ENCODE results near the gene TPRG1L. TPM values are rescaled to one million over a fixed set of nuclear protein-coding genes. Genes with fewer than 3 reads are reported as not detected.

TPRG1L gene
- total RNA-seq, 4 donors from 2014 or later: 33.9 to 45.1 (median 40.0) TPM

DNA sequence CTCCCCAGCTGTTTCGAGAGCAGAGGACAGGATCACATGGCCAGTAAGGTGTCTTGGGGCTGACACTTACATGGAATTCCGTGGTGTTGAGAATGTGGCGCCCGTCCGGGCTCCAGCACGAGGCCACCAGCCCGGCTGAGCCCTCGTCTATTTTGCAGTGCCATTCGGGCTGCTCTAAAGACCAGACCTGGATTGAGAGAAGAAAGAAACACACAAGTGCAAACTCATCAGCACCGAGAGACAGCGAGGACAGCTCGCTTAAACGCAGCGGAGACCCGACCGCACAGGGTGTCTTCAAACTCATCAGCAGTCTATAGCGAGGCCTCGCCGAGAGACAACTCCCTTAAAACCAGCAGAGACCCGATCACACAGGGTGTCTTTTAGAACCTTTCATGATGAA lies 21.8 kb downstream of the TPRG1L start:
- Histone ChIP-seq H3K27ac (no peak overlapping the region), H3K27me3 (peaks cover 11% of the 10 kb centered on the region), H3K36me3 (peaks cover 7% of the 10 kb centered on the region in 2 donors), H3K9me3 (no peaks in the 10 kb centered on the region), H3K4me1 (peaks cover 22 to 25% of the 10 kb centered on the region in 2 donors), H3K4me3 (replicated peaks in 1 of 3) (no peak overlapping the region)
- intact Hi-C loops (cut with DNase I): loop anchor here (10.0 kb wide), 1 partner anchor 148 kb away; the partner anchor contains the start of gene LRRC47
- WGBS, 2 donors: 93 to 95% methylated on average over 20 of the region's 20 CpGs
- DNase-seq: no peak
- no peak for TF ChIP-seq POLR2A (IDR thresholded peaks at IDR 0.05)
- TF ChIP-seq, protein P1, sequence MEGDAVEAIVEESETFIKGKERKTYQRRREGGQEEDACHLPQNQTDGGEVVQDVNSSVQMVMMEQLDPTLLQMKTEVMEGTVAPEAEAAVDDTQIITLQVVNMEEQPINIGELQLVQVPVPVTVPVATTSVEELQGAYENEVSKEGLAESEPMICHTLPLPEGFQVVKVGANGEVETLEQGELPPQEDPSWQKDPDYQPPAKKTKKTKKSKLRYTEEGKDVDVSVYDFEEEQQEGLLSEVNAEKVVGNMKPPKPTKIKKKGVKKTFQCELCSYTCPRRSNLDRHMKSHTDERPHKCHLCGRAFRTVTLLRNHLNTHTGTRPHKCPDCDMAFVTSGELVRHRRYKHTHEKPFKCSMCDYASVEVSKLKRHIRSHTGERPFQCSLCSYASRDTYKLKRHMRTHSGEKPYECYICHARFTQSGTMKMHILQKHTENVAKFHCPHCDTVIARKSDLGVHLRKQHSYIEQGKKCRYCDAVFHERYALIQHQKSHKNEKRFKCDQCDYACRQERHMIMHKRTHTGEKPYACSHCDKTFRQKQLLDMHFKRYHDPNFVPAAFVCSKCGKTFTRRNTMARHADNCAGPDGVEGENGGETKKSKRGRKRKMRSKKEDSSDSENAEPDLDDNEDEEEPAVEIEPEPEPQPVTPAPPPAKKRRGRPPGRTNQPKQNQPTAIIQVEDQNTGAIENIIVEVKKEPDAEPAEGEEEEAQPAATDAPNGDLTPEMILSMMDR (IDR thresholded peaks at IDR 0.05): no peak

DNA sequence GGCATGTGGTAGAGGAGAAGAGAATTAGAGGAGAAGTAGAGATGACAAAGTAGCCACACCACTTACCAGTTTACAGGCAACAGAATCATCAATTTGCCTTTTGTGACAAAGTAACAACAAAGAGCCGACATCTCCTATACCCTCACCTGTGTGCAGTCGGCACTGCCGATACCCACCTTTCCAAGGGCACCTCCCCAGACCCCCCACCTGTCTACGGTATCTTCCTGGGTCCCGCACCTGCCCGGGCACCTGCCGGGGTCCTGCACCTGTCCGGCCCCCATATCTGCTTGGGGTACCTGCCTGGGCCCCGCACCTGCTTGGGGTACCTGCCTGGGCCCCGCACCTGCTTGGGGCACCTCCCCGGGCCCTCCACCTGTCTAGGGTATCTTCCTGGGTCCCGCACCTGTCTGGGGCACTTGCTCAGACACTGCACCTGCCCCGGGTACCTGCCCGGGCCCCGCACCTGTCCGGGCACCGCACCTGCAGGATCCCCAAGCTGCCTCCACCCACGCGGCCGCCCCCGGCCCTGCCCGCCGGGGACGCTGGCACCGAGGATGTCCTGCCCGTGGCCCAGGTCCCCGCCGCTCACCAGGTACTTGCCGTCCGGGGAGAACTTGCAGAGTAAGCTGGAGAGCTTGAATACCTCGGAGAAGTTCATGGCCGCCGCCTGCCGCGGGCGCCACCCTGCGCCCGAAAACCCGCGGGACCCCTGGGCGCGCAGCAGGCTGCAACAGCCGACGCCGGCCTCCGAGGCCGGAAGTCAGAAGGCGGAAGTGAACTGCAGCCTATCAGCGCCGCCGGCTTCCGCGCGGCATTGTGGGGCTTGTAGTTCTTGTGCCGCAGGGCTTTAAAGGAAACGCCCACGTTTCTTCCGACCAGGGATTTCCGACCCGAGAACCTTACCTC lies 24.8 kb downstream of the TPRG1L start, which contains the start of gene WRAP73:
TSS of gene WRAP73 (minus strand) at position 762 of the 906 bp plus-strand sequence. CDS start at position 658, 104 bp downstream.
- Histone ChIP-seq H3K27me3 (peaks cover 17% of the 10 kb centered on the region), H3K9me3 (no peaks in the 10 kb centered on the region), H3K4me1 (peaks cover 26 to 38% of the 10 kb centered on the region in 2 donors), H3K36me3 (peaks cover 7% of the 10 kb centered on the region in 2 donors), H3K27ac (peak within 1 kb of the TSS in 1 of 3 donors; percentile 50), H3K4me3 (replicated peaks in 1 of 3) (peak within 1 kb of the TSS; percentile 53 to 89 (median 84))
- DNase-seq: peak; percentile 90
- 4% methylated on average over 21 to 33 of the region's 60 CpGs for WGBS, 2 donors
- TF ChIP-seq POLR2A (IDR thresholded peaks at IDR 0.05): peak in 1 of 2 donors; percentile 85
- TF ChIP-seq, protein P1 (IDR thresholded peaks at IDR 0.05): no peak
- intact Hi-C loops (cut with DNase I): loop anchor here (10.0 kb wide), 1 partner anchor 145 kb away; the partner anchor contains the start of gene LRRC47

DNA sequence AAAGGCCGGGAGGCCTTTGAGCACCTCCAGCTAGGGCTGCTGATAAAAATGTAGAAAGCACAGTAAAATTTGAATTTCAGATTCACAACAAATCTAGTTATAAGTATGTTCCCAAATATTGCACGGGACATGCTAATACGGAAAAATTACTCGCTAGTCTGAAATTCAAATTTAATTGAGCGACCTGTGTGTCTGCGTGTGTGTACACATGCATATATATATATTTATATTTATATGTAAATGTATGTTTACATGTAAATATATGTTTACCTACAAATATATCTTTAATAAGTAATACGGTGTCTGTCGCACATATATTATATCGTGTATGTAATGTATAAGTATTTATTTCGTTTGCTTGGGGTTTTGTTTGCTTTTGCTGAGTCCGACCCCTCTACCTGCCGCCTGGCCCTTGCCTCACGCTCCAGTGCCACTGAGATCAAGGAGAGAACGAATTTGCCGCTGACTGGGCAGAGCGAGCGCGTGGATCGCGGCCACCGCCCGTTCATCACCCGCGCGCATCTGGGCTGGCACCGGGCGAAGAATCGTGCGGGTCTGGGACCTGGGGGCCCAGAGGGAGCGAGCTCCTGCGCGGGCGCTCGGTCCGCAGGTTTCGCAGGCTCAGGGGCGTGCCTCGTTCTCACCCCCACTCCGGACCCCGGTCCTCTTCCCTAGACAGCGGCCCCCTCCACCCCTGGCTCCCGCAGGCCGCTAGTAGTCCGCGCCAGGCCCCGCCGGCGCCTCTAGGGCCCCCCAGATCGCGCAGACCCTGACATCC lies 25.6 kb downstream of the TPRG1L start:
- intact Hi-C loops (cut with DNase I): no loop called here
- TF ChIP-seq POLR2A (IDR thresholded peaks at IDR 0.05): no peak
- TF ChIP-seq, protein P1 (IDR thresholded peaks at IDR 0.05): no peak
- Histone ChIP-seq H3K27ac (no peak overlapping the region), H3K4me1 (peaks cover 27 to 38% of the 10 kb centered on the region in 2 donors), H3K9me3 (no peaks in the 10 kb centered on the region), H3K36me3 (peaks cover 6 to 7% of the 10 kb centered on the region in 2 donors), H3K4me3 (replicated peaks in 1 of 3) (peak overlapping the region in 1 of 3 donors; percentile 89), H3K27me3 (peaks cover 17% of the 10 kb centered on the region)
- no peak for DNase-seq
- 8 to 10% methylated on average over 35 to 39 of the region's 50 CpGs for WGBS, 2 donors

DNA sequence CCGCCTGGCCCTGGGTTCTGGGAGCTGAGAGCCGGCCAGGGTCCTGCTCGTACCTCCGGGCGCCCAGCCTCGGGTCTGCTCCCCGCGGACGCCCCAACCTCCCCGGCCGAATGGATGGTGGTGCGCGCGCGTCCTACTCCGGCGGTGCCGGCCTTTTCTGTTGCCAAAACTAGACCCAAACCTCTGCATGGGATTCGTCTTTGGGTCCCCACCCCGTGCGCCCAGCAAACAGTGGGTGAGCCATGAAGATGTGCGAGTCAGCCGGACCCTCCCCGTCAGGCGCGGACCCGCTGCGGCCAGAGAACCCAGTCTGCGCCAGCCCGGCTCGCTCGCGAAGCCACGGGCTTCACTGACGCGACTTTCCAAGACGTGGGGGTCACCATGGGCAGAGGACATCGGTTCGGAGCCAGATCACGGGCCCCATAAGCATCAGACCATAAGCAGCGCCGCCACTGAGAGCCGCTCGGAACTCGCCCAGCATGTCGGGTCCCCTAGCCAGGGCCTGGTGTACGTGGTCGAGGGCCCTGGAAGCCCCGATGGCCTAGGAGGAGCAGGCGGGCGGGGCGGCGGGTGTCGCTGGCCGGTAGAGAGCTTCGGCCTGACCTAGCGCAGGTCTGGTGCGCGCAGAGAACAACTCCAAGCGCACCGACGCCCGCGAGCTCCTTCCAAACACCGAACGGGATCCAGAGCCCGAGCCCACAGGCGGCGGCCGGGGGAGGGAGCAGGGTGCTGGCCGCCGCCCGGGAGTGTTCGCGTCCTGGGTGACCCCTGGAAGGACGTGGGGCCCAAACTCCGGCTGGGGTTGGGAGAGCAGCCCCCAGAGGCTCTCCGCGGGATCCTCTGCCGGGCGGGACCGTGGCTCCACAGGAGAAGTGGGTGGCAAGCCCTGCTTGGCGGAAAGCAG lies 26.5 kb downstream of the TPRG1L start:
- H3K27ac ChIP-seq: no peak overlapping the region
- peaks cover 2 to 5% of the 10 kb centered on the region in 2 donors for H3K36me3 ChIP-seq
- DNase-seq: no peak
- no peak for TF ChIP-seq POLR2A (IDR thresholded peaks at IDR 0.05)
- TF ChIP-seq, protein P1 (IDR thresholded peaks at IDR 0.05): no peak
- intact Hi-C loops (cut with DNase I): no loop called here
- no peak overlapping the region for H3K4me3 ChIP-seq (replicated peaks in 1 of 3)
- H3K9me3 ChIP-seq: no peaks in the 10 kb centered on the region
- H3K4me1 ChIP-seq: peaks cover 31 to 38% of the 10 kb centered on the region in 2 donors
- WGBS, 2 donors: 5 to 12% methylated on average over 19 to 28 of the region's 83 CpGs
- peaks cover 17% of the 10 kb centered on the region for H3K27me3 ChIP-seq
